ENCODE data around the gene CAV2. TPM values are rescaled to one million over a fixed set of nuclear protein-coding genes. Genes with fewer than 3 reads are reported as not detected.

CAV2 gene
- total and polyA plus RNA-seq, 4 experiments from 2014 or later: 0.19 TPM; not detected in 3

DNA sequence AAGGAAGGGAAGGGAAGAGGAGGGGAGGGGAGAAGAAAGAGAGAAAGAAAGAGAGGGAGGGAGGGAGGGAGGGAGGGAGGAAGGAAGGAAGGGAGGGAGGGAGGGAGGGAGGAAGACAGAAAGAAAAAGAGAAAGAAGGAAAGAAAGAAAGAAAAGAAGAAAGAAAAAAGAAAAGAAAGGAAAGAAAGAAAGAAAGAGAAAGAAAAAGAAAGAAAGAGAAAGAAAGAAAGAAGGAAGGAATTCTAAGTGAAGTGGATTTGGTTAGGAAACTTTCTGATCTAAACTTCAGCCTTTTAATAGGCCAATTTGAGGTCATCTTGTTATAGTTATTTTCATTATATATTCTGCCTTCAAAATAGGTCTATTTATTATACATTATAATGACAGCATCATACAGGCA, 4.3 kb downstream of the CAV2 start:
- Histone ChIP-seq H3K27me3 (ENCODE audit: insufficient read depth, low read length) (peaks cover 19% of the 10 kb centered on the region), H3K27ac (ENCODE audit: low read depth, low read length) (no peak overlapping the region), H3K9me3 (ENCODE audit: control insufficient read depth in 1 of 2, low read length in 2 of 2) (no peaks in the 10 kb centered on the region), H3K4me1 (ENCODE audit: insufficient read depth, low read length) (peaks cover 17% of the 10 kb centered on the region), H3K4me3 (ENCODE audit: low read length in 2 of 2) (no peak overlapping the region), H3K36me3 (ENCODE audit: insufficient read depth, low read length) (no peaks in the 10 kb centered on the region)
- peaks cover 8 to 11% (median 10%) of the 10 kb centered on the region in 4 donors for H3K4me1 Mint-ChIP-seq
- POLR2A ChIA-PET (ENCODE audit: partially characterized antibody): no interaction called here
- H3K36me3 Mint-ChIP-seq: no peaks in the 10 kb centered on the region
- peaks cover 23 to 35% of the 10 kb centered on the region in 2 donors for H3K27me3 Mint-ChIP-seq
- H3K4me3 Mint-ChIP-seq: no peak overlapping the region
- peaks cover 0 to 6% (median 0%) of the 10 kb centered on the region in 8 donors for H3K9me3 Mint-ChIP-seq
- CTCF ChIA-PET (ENCODE audit: partially characterized antibody): interaction anchor here (1.4 kb wide), 1 partner anchor 23 kb away, joined by 6 read pairs; no protein-coding TSS in a partner anchor
- DNase-seq: no peak
- intact Hi-C loops (cut with micrococcal nuclease): no loop called here
- H3K27ac Mint-ChIP-seq: no peak overlapping the region

DNA sequence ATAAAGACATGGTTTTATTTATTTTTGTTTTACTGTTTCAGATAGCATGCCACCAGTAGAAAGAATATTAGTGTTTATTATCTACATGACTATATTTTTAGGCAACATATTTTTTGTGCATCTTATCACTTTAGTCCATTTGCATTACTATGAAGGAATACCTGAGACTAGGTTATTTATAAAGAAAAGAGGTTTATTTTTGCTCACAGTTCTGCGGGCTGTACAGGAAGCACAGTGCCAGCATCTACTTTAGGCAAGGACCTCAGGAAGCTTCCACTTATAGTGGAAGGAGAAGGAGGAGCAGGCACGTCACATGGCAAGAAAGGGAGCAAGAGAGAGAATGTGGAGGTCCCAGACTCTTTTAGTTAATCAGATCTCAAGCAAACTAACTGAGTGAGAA, 5.7 kb downstream of the CAV2 start:
- Mint-ChIP-seq H3K9me3 (peaks cover 0 to 6% (median 0%) of the 10 kb centered on the region in 8 donors), H3K4me3 (no peak overlapping the region), H3K4me1 (peaks cover 5 to 7% (median 6%) of the 10 kb centered on the region in 4 donors), H3K27ac (no peak overlapping the region), H3K36me3 (no peaks in the 10 kb centered on the region), H3K27me3 (peaks cover 24 to 29% of the 10 kb centered on the region in 2 donors)
- DNase-seq: no peak
- intact Hi-C loops (cut with micrococcal nuclease): no loop called here
- CTCF ChIA-PET (ENCODE audit: partially characterized antibody): interaction anchor here (1.4 kb wide), 1 partner anchor 21 kb away, joined by 6 read pairs; no protein-coding TSS in a partner anchor
- POLR2A ChIA-PET (ENCODE audit: partially characterized antibody): no interaction called here
- peaks cover 13% of the 10 kb centered on the region for H3K27me3 ChIP-seq (ENCODE audit: insufficient read depth, low read length)
- H3K9me3 ChIP-seq (ENCODE audit: control insufficient read depth in 1 of 2, low read length in 2 of 2): no peaks in the 10 kb centered on the region
- H3K36me3 ChIP-seq (ENCODE audit: insufficient read depth, low read length): no peaks in the 10 kb centered on the region
- H3K4me3 ChIP-seq (ENCODE audit: low read length in 2 of 2): no peak overlapping the region
- H3K27ac ChIP-seq (ENCODE audit: low read depth, low read length): no peak overlapping the region
- peaks cover 6% of the 10 kb centered on the region for H3K4me1 ChIP-seq (ENCODE audit: insufficient read depth, low read length)

DNA sequence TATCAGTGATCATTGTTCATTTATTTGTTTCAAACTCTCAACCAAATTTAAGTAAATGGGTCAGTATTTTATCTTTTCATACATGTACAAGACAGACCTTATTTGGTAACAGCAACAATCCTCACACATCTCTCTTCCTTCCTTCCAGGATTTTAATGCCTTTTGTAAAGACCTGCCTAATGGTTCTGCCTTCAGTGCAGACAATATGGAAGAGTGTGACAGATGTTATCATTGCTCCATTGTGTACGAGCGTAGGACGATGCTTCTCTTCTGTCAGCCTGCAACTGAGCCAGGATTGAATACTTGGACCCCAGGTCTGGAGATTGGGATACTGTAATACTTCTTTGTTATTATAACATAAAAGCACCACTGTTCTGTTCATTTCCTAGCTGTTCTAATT, 6.3 kb downstream of the CAV2 start:
- intact Hi-C loops (cut with micrococcal nuclease): no loop called here

DNA sequence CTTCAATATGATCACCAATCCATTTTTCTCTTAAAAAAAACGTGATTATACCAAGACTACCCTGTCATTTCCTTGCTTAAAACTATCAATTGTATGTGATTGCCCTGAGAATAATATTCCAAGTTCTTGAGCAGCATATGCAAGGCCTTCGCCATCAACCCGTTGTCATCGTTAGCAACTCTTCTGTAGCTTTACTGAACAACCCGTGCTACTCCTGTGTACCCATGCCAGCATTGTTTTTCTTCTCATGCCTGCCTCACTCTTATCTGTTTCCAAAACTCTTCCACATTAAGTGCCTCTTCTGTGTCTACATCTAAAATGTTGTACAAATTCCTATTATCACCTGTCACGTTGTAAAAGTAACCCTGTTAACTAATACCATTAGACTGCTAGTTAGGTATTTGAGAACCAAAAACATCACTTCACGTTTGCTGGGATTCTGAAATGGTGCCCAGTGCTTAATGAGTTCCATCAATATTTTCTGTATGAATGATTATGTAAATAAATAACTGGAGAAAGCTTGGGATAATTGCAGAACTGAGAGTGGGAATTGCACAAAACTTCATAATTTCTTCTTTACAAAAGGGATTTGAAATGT, 10.5 kb downstream of the CAV2 start:
- ChIA-PET POLR2A (ENCODE audit: partially characterized antibody) (no interaction called here), CTCF (ENCODE audit: partially characterized antibody) (interaction anchor here (2.1 kb wide), 1 partner anchor 16 kb away, joined by 9 read pairs; no protein-coding TSS in a partner anchor)
- peaks cover 13 to 18% (median 17%) of the 10 kb centered on the region in 4 donors for H3K4me1 Mint-ChIP-seq
- H3K9me3 Mint-ChIP-seq: no peaks in the 10 kb centered on the region
- intact Hi-C loops (cut with micrococcal nuclease): loop anchor here (2.0 kb wide), 1 partner anchor 17 kb away; no protein-coding TSS in a partner anchor
- peaks cover 7 to 8% of the 10 kb centered on the region in 2 donors for H3K27me3 Mint-ChIP-seq
- Histone ChIP-seq H3K4me3 (ENCODE audit: low read length in 2 of 2) (no peak overlapping the region), H3K4me1 (ENCODE audit: insufficient read depth, low read length) (peaks cover 15% of the 10 kb centered on the region), H3K27ac (ENCODE audit: low read depth, low read length) (no peak overlapping the region), H3K9me3 (ENCODE audit: control insufficient read depth in 1 of 2, low read length in 2 of 2) (no peaks in the 10 kb centered on the region), H3K27me3 (ENCODE audit: insufficient read depth, low read length) (no peaks in the 10 kb centered on the region), H3K36me3 (ENCODE audit: insufficient read depth, low read length) (no peaks in the 10 kb centered on the region)
- H3K4me3 Mint-ChIP-seq: no peak overlapping the region
- DNase-seq: no peak
- H3K27ac Mint-ChIP-seq: no peak overlapping the region
- H3K36me3 Mint-ChIP-seq: peaks cover 0 to 2% of the 10 kb centered on the region in 2 donors

More for the DNA sequence above, 6.3 kb downstream of the CAV2 start:
- Mint-ChIP-seq H3K36me3 (no peaks in the 10 kb centered on the region), H3K9me3 (peaks cover 0 to 6% (median 0%) of the 10 kb centered on the region in 8 donors), H3K27ac (no peak overlapping the region), H3K27me3 (peaks cover 18 to 23% of the 10 kb centered on the region in 2 donors), H3K4me1 (peaks cover 0 to 2% (median under 1%) of the 10 kb centered on the region in 4 donors), H3K4me3 (no peak overlapping the region)
- H3K27me3 ChIP-seq (ENCODE audit: insufficient read depth, low read length): peaks cover 8% of the 10 kb centered on the region
- CTCF ChIA-PET (ENCODE audit: partially characterized antibody): no interaction called here
- DNase-seq: no peak
- H3K27ac ChIP-seq (ENCODE audit: low read depth, low read length): no peak overlapping the region
- H3K36me3 ChIP-seq (ENCODE audit: insufficient read depth, low read length): no peaks in the 10 kb centered on the region
- peaks cover under 1% of the 10 kb centered on the region for H3K4me1 ChIP-seq (ENCODE audit: insufficient read depth, low read length)
- no peak overlapping the region for H3K4me3 ChIP-seq (ENCODE audit: low read length in 2 of 2)
- POLR2A ChIA-PET (ENCODE audit: partially characterized antibody): no interaction called here
- no peaks in the 10 kb centered on the region for H3K9me3 ChIP-seq (ENCODE audit: control insufficient read depth in 1 of 2, low read length in 2 of 2)

DNA sequence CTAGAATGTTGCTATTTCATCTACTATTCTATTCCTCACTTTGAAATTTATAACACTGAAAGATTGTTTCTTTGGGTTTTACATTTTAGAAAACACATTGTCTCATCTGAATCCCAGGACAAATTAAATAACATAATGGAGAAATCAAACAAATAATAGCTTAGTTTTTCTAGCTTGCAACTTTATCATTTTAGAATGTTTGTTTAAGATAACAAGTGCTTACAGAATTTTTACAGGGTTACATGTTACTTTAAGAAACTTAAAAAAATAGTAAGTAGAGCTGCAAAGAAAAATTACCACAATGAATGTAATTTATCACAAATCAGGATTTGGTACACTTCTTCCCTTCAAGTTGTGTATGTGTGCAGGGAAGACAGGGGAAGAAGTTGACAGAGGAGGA, 11.3 kb downstream of the CAV2 start:
- peaks cover 6 to 10% of the 10 kb centered on the region in 2 donors for H3K27me3 Mint-ChIP-seq
- CTCF ChIA-PET (ENCODE audit: partially characterized antibody): interaction anchor here (0.8 to 2.1 kb wide), 3 partner anchors 15 to 330 kb away, joined by 3 to 9 read pairs (median 5); no protein-coding TSS in a partner anchor

DNA sequence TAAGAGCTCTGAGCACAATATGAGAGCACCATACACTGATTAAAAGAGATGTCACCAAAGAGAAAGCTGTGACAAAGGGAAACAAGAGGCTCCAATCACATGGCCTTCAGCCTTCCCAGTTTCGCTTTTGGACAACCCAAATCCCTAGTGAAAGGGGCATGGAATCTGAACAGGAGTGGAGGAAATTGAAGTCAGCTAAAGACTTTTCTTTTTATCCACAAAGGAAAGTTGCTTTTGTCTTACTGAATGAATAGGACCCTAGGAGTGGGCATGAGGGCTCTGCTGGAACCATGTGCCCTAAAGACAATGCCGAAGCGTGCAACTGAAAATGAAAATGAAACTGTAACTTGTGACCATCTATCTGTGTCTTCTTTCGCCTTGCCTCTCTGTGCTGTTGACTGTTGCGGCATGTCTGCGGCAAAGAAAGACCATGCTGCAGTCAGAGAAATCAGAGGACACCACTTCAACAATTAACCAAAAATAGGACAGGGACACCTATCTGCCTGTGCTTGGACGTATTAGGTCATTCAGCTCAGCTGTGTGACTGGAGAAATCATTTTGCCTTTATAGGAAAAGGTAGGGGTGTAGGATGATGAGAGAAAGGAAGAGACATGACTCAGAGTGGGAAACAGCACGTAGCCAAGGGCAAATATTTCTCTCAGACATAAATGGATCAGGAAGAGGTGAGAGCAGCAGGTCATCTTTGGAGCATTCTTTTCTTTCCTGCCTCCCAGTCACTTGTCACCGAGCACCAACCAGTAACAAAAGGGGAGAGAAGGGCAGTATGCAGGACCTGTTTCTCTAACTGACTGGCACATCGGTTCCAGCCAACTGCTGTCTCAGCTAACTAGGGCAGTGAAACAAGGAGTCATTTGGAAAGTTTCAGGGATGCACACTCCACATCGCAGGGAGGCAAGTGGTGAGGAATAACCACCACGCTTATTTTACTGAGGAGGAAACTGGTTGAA, 12.3 kb downstream of the CAV2 start:
- peaks cover 15% of the 10 kb centered on the region for H3K4me1 ChIP-seq (ENCODE audit: insufficient read depth, low read length)
- H3K4me3 ChIP-seq (ENCODE audit: low read length in 2 of 2): peak overlapping the region; percentile 6 to 67
- H3K9me3 ChIP-seq (ENCODE audit: control insufficient read depth in 1 of 2, low read length in 2 of 2): no peaks in the 10 kb centered on the region
- no peaks in the 10 kb centered on the region for H3K27me3 ChIP-seq (ENCODE audit: insufficient read depth, low read length)
- intact Hi-C loops (cut with micrococcal nuclease): loop anchor here (2.0 kb wide), 1 partner anchor 15 kb away; no protein-coding TSS in a partner anchor
- peak in 4 of 5 donors; percentile 38 to 52 (median 46) for DNase-seq
- Mint-ChIP-seq H3K9me3 (no peaks in the 10 kb centered on the region), H3K36me3 (peaks cover 0 to 2% of the 10 kb centered on the region in 2 donors), H3K27ac (peak overlapping the region; percentile 12 to 94 (median 83)), H3K4me1 (peaks cover 13 to 18% (median 17%) of the 10 kb centered on the region in 4 donors), H3K27me3 (peaks cover 6 to 10% of the 10 kb centered on the region in 2 donors), H3K4me3 (peak overlapping the region; percentile 85 to 93 (median 90))
- peak overlapping the region; percentile 38 for H3K27ac ChIP-seq (ENCODE audit: low read depth, low read length)
- CTCF ChIA-PET (ENCODE audit: partially characterized antibody): interaction anchor here (0.8 to 2.1 kb wide), 4 partner anchors 10 to 331 kb away, joined by 3 to 9 read pairs (median 4); no protein-coding TSS in a partner anchor
- POLR2A ChIA-PET (ENCODE audit: partially characterized antibody): interaction anchor here (0.7 to 0.9 kb wide), 2 partner anchors 21 to 301 kb away, joined by 3 read pairs; no protein-coding TSS in a partner anchor
- no peaks in the 10 kb centered on the region for H3K36me3 ChIP-seq (ENCODE audit: insufficient read depth, low read length)

More for the DNA sequence above, 11.3 kb downstream of the CAV2 start:
- no peaks in the 10 kb centered on the region for H3K27me3 ChIP-seq (ENCODE audit: insufficient read depth, low read length)
- H3K9me3 Mint-ChIP-seq: no peaks in the 10 kb centered on the region
- intact Hi-C loops (cut with micrococcal nuclease): loop anchor here (2.0 kb wide), 1 partner anchor 16 kb away; no protein-coding TSS in a partner anchor
- H3K4me1 Mint-ChIP-seq: peaks cover 13 to 18% (median 17%) of the 10 kb centered on the region in 4 donors
- H3K27ac ChIP-seq (ENCODE audit: low read depth, low read length): no peak overlapping the region
- no peak overlapping the region for H3K4me3 ChIP-seq (ENCODE audit: low read length in 2 of 2)
- no peak for DNase-seq
- H3K4me1 ChIP-seq (ENCODE audit: insufficient read depth, low read length): peaks cover 15% of the 10 kb centered on the region
- POLR2A ChIA-PET (ENCODE audit: partially characterized antibody): no interaction called here
- H3K36me3 Mint-ChIP-seq: peaks cover 0 to 2% of the 10 kb centered on the region in 2 donors
- H3K27ac Mint-ChIP-seq: no peak overlapping the region
- H3K4me3 Mint-ChIP-seq: peak overlapping the region in 5 of 8 donors; percentile 13 to 54 (median 38)
- H3K36me3 ChIP-seq (ENCODE audit: insufficient read depth, low read length): no peaks in the 10 kb centered on the region
- no peaks in the 10 kb centered on the region for H3K9me3 ChIP-seq (ENCODE audit: control insufficient read depth in 1 of 2, low read length in 2 of 2)
